Uterus (tissue), 2 donors: ENCODE data around the gene EHMT1.

Experiments used
- POLR2A ChIP-seq, 2 donors: fragments of 450-650 bp; IDR thresholded peaks; one replicate each; pipeline ENCODE4 v1.6.1; 2016; ENCODE audit warnings: antibody characterized with exemption in 2 of 2, mild to moderate bottlenecking in 1 of 2, moderate library complexity in 1 of 2
- TF ChIP-seq, protein P1 (sequence below), 4 experiments: fragments of 200-600 bp in 2 of 4; fragments of 450-650 bp in 2 of 4; sonication (generic) in 2 of 4; IDR thresholded peaks; one replicate each; pipeline ENCODE4 v1.5.1; 2016 to 2019; ENCODE audit warnings: antibody characterized with exemption in 4 of 4, mild to moderate bottlenecking in 2 of 4, moderate library complexity in 1 of 4

DNA sequence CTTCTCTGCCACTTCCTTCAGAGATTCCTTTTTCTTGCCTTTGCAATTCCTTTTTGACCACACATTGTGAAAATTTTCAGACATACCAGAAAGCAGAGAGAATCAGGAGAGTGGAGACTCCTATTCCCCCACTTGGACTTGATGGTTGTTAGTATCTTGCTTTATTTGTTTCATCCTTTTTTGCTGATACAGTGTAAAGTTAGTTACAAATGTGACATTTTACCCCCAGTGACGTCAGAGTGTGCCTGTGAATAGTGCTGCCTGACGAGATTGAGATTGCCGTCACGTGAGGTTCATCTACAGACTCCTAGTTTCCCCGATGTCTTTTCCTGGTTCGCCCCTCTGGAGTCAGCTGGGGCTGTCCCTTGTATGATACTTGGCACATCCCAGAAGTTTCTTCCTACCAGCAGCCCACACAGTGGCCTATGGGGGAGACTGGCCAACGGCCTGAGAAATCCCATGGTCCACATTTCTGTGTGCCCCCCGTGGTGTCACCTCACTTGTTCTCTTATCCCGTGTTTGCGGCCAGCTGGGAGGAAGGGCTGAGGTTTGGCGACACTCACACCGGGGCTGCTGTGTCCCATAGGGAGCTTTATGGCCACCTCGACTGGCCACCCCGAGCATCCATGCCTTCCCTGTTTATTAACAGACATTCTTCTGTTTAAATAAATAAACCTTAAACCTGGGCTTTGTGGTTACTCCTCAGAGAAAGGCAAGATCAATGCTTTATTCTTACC, 210.6 kb downstream of the EHMT1 start:
- TF ChIP-seq, protein P1, sequence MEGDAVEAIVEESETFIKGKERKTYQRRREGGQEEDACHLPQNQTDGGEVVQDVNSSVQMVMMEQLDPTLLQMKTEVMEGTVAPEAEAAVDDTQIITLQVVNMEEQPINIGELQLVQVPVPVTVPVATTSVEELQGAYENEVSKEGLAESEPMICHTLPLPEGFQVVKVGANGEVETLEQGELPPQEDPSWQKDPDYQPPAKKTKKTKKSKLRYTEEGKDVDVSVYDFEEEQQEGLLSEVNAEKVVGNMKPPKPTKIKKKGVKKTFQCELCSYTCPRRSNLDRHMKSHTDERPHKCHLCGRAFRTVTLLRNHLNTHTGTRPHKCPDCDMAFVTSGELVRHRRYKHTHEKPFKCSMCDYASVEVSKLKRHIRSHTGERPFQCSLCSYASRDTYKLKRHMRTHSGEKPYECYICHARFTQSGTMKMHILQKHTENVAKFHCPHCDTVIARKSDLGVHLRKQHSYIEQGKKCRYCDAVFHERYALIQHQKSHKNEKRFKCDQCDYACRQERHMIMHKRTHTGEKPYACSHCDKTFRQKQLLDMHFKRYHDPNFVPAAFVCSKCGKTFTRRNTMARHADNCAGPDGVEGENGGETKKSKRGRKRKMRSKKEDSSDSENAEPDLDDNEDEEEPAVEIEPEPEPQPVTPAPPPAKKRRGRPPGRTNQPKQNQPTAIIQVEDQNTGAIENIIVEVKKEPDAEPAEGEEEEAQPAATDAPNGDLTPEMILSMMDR (IDR thresholded peaks at IDR 0.05) = no peak
- no peak for TF ChIP-seq POLR2A (IDR thresholded peaks at IDR 0.05)
